Gastroesophageal sphincter (tissue), 4 donors: ENCODE measurements around the gene MEF2D. TPM values are rescaled to one million over a fixed set of nuclear protein-coding genes. Genes with fewer than 3 reads are reported as not detected.

Source experiments
- ATAC-seq: fragments of 150-250 bp; one replicate; pipeline ENCODE4 v1.9.1; 2016; ENCODE audit warnings: mild to moderate bottlenecking, moderate library complexity
- H3K27ac ChIP-seq, 4 donors: fragments of 200-600 bp; sonication (generic) in 3 of 4; 1 replicate in 3 of 4; 2 replicates in 1 of 4; pipeline ENCODE4 v1.5.1; 2016 to 2019
- H3K27me3 ChIP-seq: fragments of 200-600 bp; sonication (generic); one replicate; pipeline ENCODE4 v1.5.1; 2019
- H3K36me3 ChIP-seq, 2 donors: fragments of 200-600 bp; sonication (generic); one replicate each; pipeline ENCODE4 v1.5.1; 2019; ENCODE audit warnings: control low read depth in 1 of 2
- H3K4me1 ChIP-seq, 3 donors: fragments of 200-600 bp; sonication (generic); 1 replicate in 2 of 3; 2 replicates in 1 of 3; pipeline ENCODE4 v1.5.1; 2016 to 2019; ENCODE audit warnings: control low read depth in 2 of 3
- H3K4me3 ChIP-seq, 2 donors: fragments of 200-600 bp; sonication (generic); one replicate each; pipeline ENCODE4 v1.5.1; 2019; ENCODE audit warnings: mild to moderate bottlenecking in 1 of 2, moderate library complexity in 1 of 2
- H3K9me3 ChIP-seq, 3 donors: fragments of 200-600 bp; sonication (generic); one replicate each; pipeline ENCODE4 v1.5.1; 2017 to 2019; ENCODE audit warnings: control low read depth in 2 of 3
- CTCF ChIP-seq, 4 experiments: fragments of 200-600 bp in 2 of 4; fragments of 450-650 bp in 2 of 4; sonication (generic) in 1 of 4; IDR thresholded peaks; one replicate each; pipeline ENCODE4 v1.5.1; 2017 to 2019; ENCODE audit warnings: antibody characterized with exemption in 4 of 4, mild to moderate bottlenecking in 2 of 4, moderate library complexity in 2 of 4
- EP300 ChIP-seq: sonication (generic); formaldehyde crosslinking; IDR thresholded peaks from one replicate; pipeline ENCODE4 v1.6.1; 2017; ENCODE audit warnings: antibody characterized with exemption, mild to moderate bottlenecking
- POLR2A ChIP-seq, 2 donors: fragments of 450-650 bp; IDR thresholded peaks; one replicate each; pipeline ENCODE4 v1.6.1; 2017; ENCODE audit warnings: antibody characterized with exemption in 2 of 2, mild to moderate bottlenecking in 2 of 2, moderate library complexity in 1 of 2
- POLR2AphosphoS5 ChIP-seq: sonication (generic); formaldehyde crosslinking; IDR thresholded peaks from one replicate; pipeline ENCODE4 v1.6.1; 2017; ENCODE audit warnings: antibody characterized with exemption
- WGBS, 2 donors: methylation state at CpG; one replicate each; pipeline ENCODE4 v1.1.5; 2018; ENCODE audit warnings: low coverage in 1 of 2; 5-methylcytosine and 5-hydroxymethylcytosine counted together
- total RNA-seq, 4 donors: library from RNA; depleted of rRNA; stranded (reverse); fragments of >200 nt; gene quantifications; one replicate each; pipeline ENCODE4 v1.1.0, GENCODE V29; 2016

Gene MEF2D
- total RNA-seq, 4 donors from 2014 or later, result 49.0 to 94.3 (median 67.1) TPM

GRCh38 chr1:156547434-156547833, 46.9 kb upstream of the MEF2D start:
- no peaks in the 10 kb centered on the region for H3K4me1 ChIP-seq
- ATAC-seq, result no peak
- H3K27ac ChIP-seq, result no peak overlapping the region
- H3K4me3 ChIP-seq, result no peak overlapping the region
- TF ChIP-seq EP300 (no peak), CTCF (IDR thresholded peaks at IDR 0.05) (no peak), POLR2A (IDR thresholded peaks at IDR 0.05) (no peak), POLR2AphosphoS5 (no peak)
- H3K9me3 ChIP-seq, result no peaks in the 10 kb centered on the region
- no peaks in the 10 kb centered on the region for H3K36me3 ChIP-seq
- 88% methylated on average over 3 of the region's 4 CpGs; no CpG with 5 or more reads in 1 of the 2 donors for WGBS, 2 donors
- no peaks in the 10 kb centered on the region for H3K27me3 ChIP-seq

DNA sequence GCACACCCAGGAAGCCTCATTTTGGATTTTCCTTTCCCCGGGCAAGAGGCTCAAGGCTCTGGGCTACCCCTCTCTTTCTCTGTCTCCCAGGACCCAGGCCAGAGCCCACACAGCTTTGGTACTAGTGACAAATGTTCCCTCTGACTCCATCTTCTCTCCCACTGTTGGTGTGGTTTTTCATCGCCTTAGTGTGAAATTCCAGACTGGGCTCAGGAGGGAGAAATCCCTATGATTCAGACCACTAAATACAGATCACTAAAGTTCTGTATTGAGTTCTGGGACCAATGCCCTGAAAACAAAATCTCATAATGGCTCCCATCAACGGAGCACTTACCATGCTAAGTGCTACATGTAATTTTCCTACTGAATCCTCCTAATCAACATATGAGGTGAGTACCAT, 45.7 kb upstream of the MEF2D start:
- Histone ChIP-seq H3K4me1 (no peaks in the 10 kb centered on the region), H3K27ac (no peak overlapping the region), H3K27me3 (no peaks in the 10 kb centered on the region), H3K36me3 (no peaks in the 10 kb centered on the region), H3K4me3 (no peak overlapping the region), H3K9me3 (no peaks in the 10 kb centered on the region)
- 88 to 100% methylated on average over 1 to 2 of the region's 3 CpGs for WGBS, 2 donors
- ATAC-seq, result no peak
- TF ChIP-seq CTCF (IDR thresholded peaks at IDR 0.05), result no peak
- TF ChIP-seq EP300, result no peak
- no peak for TF ChIP-seq POLR2AphosphoS5
- no peak for TF ChIP-seq POLR2A (IDR thresholded peaks at IDR 0.05)

- Histone ChIP-seq H3K27me3 (no peaks in the 10 kb centered on the region), H3K4me1 (no peaks in the 10 kb centered on the region), H3K36me3 (no peaks in the 10 kb centered on the region), H3K9me3 (no peaks in the 10 kb centered on the region), H3K27ac (no peak overlapping the region), H3K4me3 (no peak overlapping the region)
- WGBS, 2 donors, result 83 to 97% methylated on average over 3 of the region's 3 CpGs
- no peak for TF ChIP-seq POLR2A (IDR thresholded peaks at IDR 0.05)
- TF ChIP-seq POLR2AphosphoS5, result no peak
- no peak for TF ChIP-seq CTCF (IDR thresholded peaks at IDR 0.05)
- no peak for TF ChIP-seq EP300
- no peak for ATAC-seq
Measured at GRCh38 chr1:156544592-156545102, 44.1 kb upstream of the MEF2D start.

DNA sequence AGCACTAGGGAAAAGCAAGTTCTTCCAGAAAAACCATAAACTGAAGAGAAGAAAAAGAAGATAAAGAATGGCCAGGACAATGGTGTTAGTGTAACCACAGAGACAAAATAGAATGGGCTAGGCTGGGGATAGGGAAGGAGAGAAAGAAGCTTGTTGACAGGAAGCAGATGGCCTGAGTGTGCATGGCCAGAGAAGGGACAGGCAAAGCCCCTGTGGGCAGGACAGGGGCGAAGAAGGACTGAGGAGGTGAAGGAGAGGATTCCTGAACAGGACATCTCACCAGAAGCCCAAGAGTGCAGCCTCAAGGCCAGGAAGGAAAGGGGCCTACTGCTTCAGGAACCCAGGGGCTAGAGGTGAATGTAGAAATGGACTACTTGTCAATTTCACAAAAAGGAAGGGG, 42.5 kb upstream of the MEF2D start:
- Histone ChIP-seq H3K36me3 (no peaks in the 10 kb centered on the region), H3K9me3 (no peaks in the 10 kb centered on the region)

More for the DNA sequence above, 42.5 kb upstream of the MEF2D start:
- 90% methylated on average over 1 of the region's 1 CpG; no CpG with 5 or more reads in 1 of the 2 donors for WGBS, 2 donors
- TF ChIP-seq POLR2A (IDR thresholded peaks at IDR 0.05) (no peak), CTCF (IDR thresholded peaks at IDR 0.05) (no peak), EP300 (no peak), POLR2AphosphoS5 (no peak)
- H3K4me1 ChIP-seq, result no peaks in the 10 kb centered on the region
- H3K27ac ChIP-seq, result no peak overlapping the region
- no peak for ATAC-seq
- no peaks in the 10 kb centered on the region for H3K27me3 ChIP-seq
- no peak overlapping the region for H3K4me3 ChIP-seq
